Stimulated activated naive CD8-positive, alpha-beta T cell treated with anti-CD3 and anti-CD28 coated beads, Interleukin-15, Interleukin-2, amounts not matched to agents 100 U/mL and 50 U/mL, for 24 hours (primary cell): Measurements from ENCODE around the gene RELN.
"Not testable (repeated sequence)": the region's sequence is repeated elsewhere in the genome, so short reads cannot be mapped to it uniquely, and the experiment has no call there.

Source experiments
- ATAC-seq: fragments of 150-1000 bp; cut with Tn5 transposase; one replicate; pipeline ENCODE4 v1.10.0; 2021
- DNase-seq: peaks from one replicate; pipeline ENCODE4 v3.0.0; 2021

The RELN gene

GRCh38 chr7:103564416-103564815, 425.0 kb downstream of the RELN start:
- DNase-seq (no peak), ATAC-seq (no peak)

- DNase-seq = no peak
- no peak for ATAC-seq
These were observed 429.3 kb downstream of the RELN start for GRCh38 chr7:103560136-103560535.

GRCh38 chr7:103551016-103551415, 438.4 kb downstream of the RELN start:
- ATAC-seq (no peak), DNase-seq (no peak)

GRCh38 chr7:103549786-103550185, 439.7 kb downstream of the RELN start:
- ATAC-seq (no peak), DNase-seq (no peak)

GRCh38 chr7:103547451-103548284, 441.8 kb downstream of the RELN start:
- no peak for DNase-seq
- no peak for ATAC-seq

- no peak for ATAC-seq
- DNase-seq = no peak
These were observed 447.0 kb downstream of the RELN start for GRCh38 chr7:103542470-103542869.

- ATAC-seq (no peak), DNase-seq (no peak)
These were observed 447.5 kb downstream of the RELN start for GRCh38 chr7:103541947-103542346.

GRCh38 chr7:103541026-103541425, 448.4 kb downstream of the RELN start:
- no peak for DNase-seq
- no peak for ATAC-seq

- no peak for ATAC-seq
- no peak for DNase-seq
These were observed 449.1 kb downstream of the RELN start for GRCh38 chr7:103540338-103540737.

GRCh38 chr7:103539875-103540274, 449.6 kb downstream of the RELN start:
- DNase-seq (no peak), ATAC-seq (no peak)

GRCh38 chr7:103538964-103539709, 450.3 kb downstream of the RELN start:
- no peak for ATAC-seq
- no peak for DNase-seq

- no peak for ATAC-seq
- DNase-seq = no peak
These were observed 455.7 kb downstream of the RELN start for GRCh38 chr7:103533761-103534160.

- no peak for ATAC-seq
- no peak for DNase-seq
These were observed 456.5 kb downstream of the RELN start for GRCh38 chr7:103532955-103533354.

GRCh38 chr7:103528152-103528551, 461.3 kb downstream of the RELN start:
- no peak for DNase-seq

GRCh38 chr7:103525937-103526336, 463.5 kb downstream of the RELN start:
- ATAC-seq (no peak), DNase-seq (no peak)

More at GRCh38 chr7:103528152-103528551, 461.3 kb downstream of the RELN start:
- no peak for ATAC-seq

GRCh38 chr7:103524042-103524907, 465.2 kb downstream of the RELN start:
- DNase-seq (no peak), ATAC-seq (no peak)

- ATAC-seq (no peak), DNase-seq (no peak)
These were observed 467.5 kb downstream of the RELN start for GRCh38 chr7:103521937-103522336.

GRCh38 chr7:103504505-103505135, 484.8 kb downstream of the RELN start:
- ATAC-seq = no peak
- DNase-seq = no peak

- ATAC-seq (no peak), DNase-seq (no peak)
These were observed 488.3 kb downstream of the RELN start for GRCh38 chr7:103501206-103501605.

- DNase-seq (no peak), ATAC-seq (no peak)
These were observed 489.5 kb downstream of the RELN start for GRCh38 chr7:103499976-103500375.

GRCh38 chr7:103487419-103487818, 502.0 kb downstream of the RELN start:
- ATAC-seq (no peak), DNase-seq (no peak)

GRCh38 chr7:103486873-103487272, 502.6 kb downstream of the RELN start:
- ATAC-seq, DNase-seq: not testable (repeated sequence)
